Thyroid gland (tissue), 4 donors: Measurements from ENCODE around the gene ADAMTS9. TPM values are rescaled to one million over a fixed set of nuclear protein-coding genes. Genes with fewer than 3 reads are reported as not detected.

Experiments
- DNase-seq, 2 donors: peaks; one replicate each; pipeline ENCODE4 v3.0.0-alpha.2; 2019
- H3K27ac ChIP-seq, 3 donors: fragments of 200-600 bp; sonication (generic); 1 replicate in 2 of 3; 2 replicates in 1 of 3; pipeline ENCODE4 v1.5.1; 2016 to 2019; ENCODE audit warnings: mild to moderate bottlenecking in 1 of 3, moderate library complexity in 1 of 3
- H3K27me3 ChIP-seq: fragments of 200-600 bp; sonication (generic); one replicate; pipeline ENCODE4 v1.5.1; 2019
- H3K36me3 ChIP-seq, 2 donors: fragments of 200-600 bp; sonication (generic); one replicate each; pipeline ENCODE4 v1.5.1; 2016 to 2019
- H3K4me1 ChIP-seq, 2 donors: fragments of 200-600 bp; sonication (generic); one replicate each; pipeline ENCODE4 v1.5.1; 2017 to 2019
- H3K4me3 ChIP-seq, 3 donors: fragments of 200-600 bp; sonication (generic); replicated peaks in 1 of 3; 1 replicate in 2 of 3; 2 replicates in 1 of 3; pipeline ENCODE4 v1.5.1; 2016; ENCODE audit warnings: mild to moderate bottlenecking in 1 of 3
- H3K9me3 ChIP-seq: fragments of 200-600 bp; sonication (generic); one replicate; pipeline ENCODE4 v1.5.1; 2017
- POLR2A ChIP-seq, 2 donors: fragments of 450-650 bp; IDR thresholded peaks; one replicate each; pipeline ENCODE4 v1.6.1; 2017; ENCODE audit warnings: antibody characterized with exemption in 2 of 2, mild to moderate bottlenecking in 2 of 2, moderate library complexity in 1 of 2
- WGBS, 2 donors: methylation state at CpG; one replicate each; pipeline ENCODE4 v1.1.5; 2017; 5-methylcytosine and 5-hydroxymethylcytosine counted together
- intact Hi-C: fragments of 100-400 bp; cut with DNase I; formaldehyde crosslinking; loops from one replicate; pipeline ENCODE4 v1.15.1; 2023
- total RNA-seq, 4 donors: library from RNA; depleted of rRNA; stranded (reverse); fragments of >200 nt; gene quantifications; one replicate each; pipeline ENCODE4 v1.2.3, GENCODE V29; 2016
- TF ChIP-seq, protein P1 (sequence below), 6 experiments: fragments of 200-600 bp in 3 of 6; fragments of 450-650 bp in 3 of 6; sonication (generic) in 3 of 6; IDR thresholded peaks; one replicate each; pipeline ENCODE4 v1.5.1; 2016 to 2019; ENCODE audit warnings: antibody characterized with exemption in 6 of 6, mild to moderate bottlenecking in 2 of 6, inconsistent platforms in 1 of 6, moderate library complexity in 1 of 6

ADAMTS9 gene
- total RNA-seq, 4 donors from 2014 or later = 20.2 to 142 (median 74.9) TPM

DNA sequence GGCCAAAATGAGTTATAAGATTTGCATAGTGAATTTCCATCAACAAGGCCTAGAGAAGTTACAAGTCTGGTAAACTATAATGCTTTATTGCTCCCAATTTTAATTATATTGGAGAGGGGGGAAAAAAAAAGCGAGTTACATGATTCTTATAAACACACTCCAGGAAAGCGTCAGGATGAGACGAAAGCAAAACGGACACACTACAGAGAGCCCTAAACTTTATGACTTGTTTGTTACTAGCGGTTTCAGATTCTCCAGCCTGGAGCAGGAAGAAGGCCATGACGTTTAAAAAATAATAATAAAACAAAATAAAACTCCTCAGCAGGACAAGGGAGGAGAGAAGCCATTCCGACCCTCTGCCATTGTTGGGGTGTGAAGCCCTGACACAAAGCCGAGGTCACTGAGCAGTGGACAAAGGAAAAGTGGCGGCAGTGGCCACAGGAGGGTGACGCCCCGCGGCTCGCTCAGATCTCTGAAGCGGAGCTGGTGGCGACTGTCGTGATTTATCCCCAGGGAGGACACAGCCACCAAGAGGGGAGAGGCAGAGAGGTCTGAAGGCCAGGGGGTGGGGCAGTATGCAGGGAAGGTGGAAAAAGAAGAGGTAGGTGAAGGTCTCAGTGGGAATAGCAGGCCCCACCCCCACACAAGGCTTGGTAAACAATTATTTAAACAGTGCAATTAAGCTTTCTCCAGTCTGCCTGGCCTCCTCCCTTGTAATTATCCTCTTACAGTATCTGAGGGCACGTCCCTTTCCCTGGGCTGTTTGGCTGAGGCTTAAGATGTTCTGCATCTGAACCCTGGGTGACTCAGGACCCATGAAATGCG is 45.3 kb downstream of the ADAMTS9 start:
- intact Hi-C loops = no loop called here
- TF ChIP-seq POLR2A (IDR thresholded peaks at IDR 0.05) = no peak
- Histone ChIP-seq H3K4me1 (no peaks in the 10 kb centered on the region), H3K27me3 (no peaks in the 10 kb centered on the region), H3K4me3 (no peak overlapping the region), H3K27ac (no peak overlapping the region), H3K36me3 (peaks cover 0 to 3% of the 10 kb centered on the region in 2 donors), H3K9me3 (no peaks in the 10 kb centered on the region)
- 87 to 92% methylated on average over 18 of the region's 18 CpGs for WGBS, 2 donors
- DNase-seq = no peak

DNA sequence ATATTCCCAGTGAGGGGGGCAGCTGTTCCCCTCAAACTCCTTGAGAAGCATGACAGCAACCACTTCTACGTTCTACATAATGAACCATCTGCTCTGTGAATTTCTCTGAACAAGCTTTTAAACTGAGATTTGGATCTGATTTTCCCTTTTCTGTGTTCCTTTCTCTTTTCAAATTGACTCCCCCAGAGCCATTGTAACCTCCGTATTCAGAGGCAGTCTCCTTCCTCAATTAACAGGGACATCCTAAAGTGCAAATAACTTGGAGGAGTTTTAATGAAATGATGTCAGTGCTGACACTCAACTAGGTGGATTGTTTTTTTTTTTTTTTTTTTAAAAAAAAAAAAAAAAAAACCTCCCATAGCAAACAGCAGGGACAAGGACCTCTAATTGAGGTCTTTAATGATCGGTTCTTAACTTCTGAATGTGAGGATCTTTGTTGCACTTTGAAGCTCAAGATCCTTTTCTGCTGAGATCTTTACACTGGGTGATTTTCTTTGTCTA is 48.8 kb downstream of the ADAMTS9 start:
- no peak overlapping the region for H3K4me3 ChIP-seq
- no peak overlapping the region for H3K27ac ChIP-seq
- H3K4me1 ChIP-seq = no peaks in the 10 kb centered on the region
- DNase-seq = no peak
- no peaks in the 10 kb centered on the region for H3K36me3 ChIP-seq
- 80 to 87% methylated on average over 3 of the region's 3 CpGs for WGBS, 2 donors
- no peaks in the 10 kb centered on the region for H3K9me3 ChIP-seq
- H3K27me3 ChIP-seq = no peaks in the 10 kb centered on the region
- intact Hi-C loops = no loop called here
- TF ChIP-seq POLR2A (IDR thresholded peaks at IDR 0.05) = no peak
- TF ChIP-seq, protein P1, sequence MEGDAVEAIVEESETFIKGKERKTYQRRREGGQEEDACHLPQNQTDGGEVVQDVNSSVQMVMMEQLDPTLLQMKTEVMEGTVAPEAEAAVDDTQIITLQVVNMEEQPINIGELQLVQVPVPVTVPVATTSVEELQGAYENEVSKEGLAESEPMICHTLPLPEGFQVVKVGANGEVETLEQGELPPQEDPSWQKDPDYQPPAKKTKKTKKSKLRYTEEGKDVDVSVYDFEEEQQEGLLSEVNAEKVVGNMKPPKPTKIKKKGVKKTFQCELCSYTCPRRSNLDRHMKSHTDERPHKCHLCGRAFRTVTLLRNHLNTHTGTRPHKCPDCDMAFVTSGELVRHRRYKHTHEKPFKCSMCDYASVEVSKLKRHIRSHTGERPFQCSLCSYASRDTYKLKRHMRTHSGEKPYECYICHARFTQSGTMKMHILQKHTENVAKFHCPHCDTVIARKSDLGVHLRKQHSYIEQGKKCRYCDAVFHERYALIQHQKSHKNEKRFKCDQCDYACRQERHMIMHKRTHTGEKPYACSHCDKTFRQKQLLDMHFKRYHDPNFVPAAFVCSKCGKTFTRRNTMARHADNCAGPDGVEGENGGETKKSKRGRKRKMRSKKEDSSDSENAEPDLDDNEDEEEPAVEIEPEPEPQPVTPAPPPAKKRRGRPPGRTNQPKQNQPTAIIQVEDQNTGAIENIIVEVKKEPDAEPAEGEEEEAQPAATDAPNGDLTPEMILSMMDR (IDR thresholded peaks at IDR 0.05) = no peak

DNA sequence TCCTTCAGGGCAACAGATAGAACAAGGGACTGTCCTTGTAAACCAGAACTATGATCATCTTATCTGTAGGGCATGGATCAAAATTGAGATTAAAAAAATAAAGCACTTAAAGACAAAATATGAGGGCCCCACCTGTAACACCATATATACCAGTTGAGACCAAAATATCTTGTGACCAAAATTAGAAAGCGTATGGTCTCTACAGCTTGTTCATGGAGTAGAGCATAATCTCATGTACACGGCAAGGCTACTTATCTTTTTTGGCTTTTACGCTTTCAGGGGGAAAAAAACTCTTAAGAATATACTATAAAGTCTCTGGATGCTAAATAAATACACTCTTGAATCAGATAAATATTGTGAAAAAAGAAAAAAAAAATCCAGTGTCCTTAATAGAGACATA is 49.3 kb downstream of the ADAMTS9 start:
- H3K36me3 ChIP-seq = no peaks in the 10 kb centered on the region
- H3K9me3 ChIP-seq = no peaks in the 10 kb centered on the region
- intact Hi-C loops = no loop called here
- WGBS, 2 donors = 62 to 95% methylated on average over 3 of the region's 3 CpGs
- H3K27me3 ChIP-seq = no peaks in the 10 kb centered on the region
- H3K4me3 ChIP-seq = no peak overlapping the region
- DNase-seq = no peak
- TF ChIP-seq POLR2A (IDR thresholded peaks at IDR 0.05) = no peak
- TF ChIP-seq, protein P1 (IDR thresholded peaks at IDR 0.05) = no peak
- no peak overlapping the region for H3K27ac ChIP-seq
- no peaks in the 10 kb centered on the region for H3K4me1 ChIP-seq

DNA sequence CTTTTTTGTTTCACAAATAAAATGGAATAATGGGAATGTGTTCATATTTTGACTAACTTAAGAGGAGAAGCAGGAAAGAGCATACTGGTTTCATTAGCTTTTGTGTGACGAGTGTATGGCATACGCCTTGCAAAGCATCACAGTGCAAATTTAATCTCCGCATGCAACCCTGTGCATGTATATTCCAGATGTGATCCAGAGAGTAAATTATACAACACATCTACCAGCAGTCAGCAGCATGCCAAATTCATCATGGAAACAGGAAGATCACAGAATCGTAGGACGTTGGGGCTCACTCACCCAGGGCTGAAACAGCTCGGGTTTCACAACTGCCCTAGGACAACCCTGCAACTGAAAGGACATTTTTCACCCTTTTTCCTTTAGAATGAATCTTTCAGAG is 53.4 kb downstream of the ADAMTS9 start:
- Histone ChIP-seq H3K4me1 (no peaks in the 10 kb centered on the region), H3K27me3 (no peaks in the 10 kb centered on the region), H3K27ac (no peak overlapping the region), H3K36me3 (peaks cover 5 to 10% of the 10 kb centered on the region in 2 donors), H3K9me3 (no peaks in the 10 kb centered on the region), H3K4me3 (no peak overlapping the region)
- 86 to 90% methylated on average over 6 of the region's 6 CpGs for WGBS, 2 donors
- TF ChIP-seq, protein P1 (IDR thresholded peaks at IDR 0.05) = no peak
- TF ChIP-seq POLR2A (IDR thresholded peaks at IDR 0.05) = no peak
- intact Hi-C loops = no loop called here
- DNase-seq = no peak

DNA sequence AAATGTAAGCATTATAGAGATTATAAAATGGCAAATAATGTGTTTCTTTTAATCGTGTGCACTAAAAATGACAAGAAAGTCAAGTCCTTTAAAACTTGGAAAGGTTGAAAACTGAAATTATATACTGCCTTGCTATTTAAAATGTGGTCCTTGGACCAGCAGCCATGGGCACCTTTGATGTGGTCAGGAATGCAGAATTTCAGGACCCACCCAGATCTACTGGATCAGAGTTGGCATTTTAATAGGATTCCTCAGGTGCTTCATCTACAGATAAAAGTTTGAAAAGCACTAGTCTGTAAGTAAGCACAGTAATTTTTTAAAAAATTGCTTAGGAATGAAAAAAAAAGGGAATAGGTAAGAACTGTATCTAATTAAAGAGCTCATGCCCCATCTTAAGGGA is 55.8 kb downstream of the ADAMTS9 start:
- WGBS, 2 donors = 93 to 97% methylated on average over 1 of the region's 1 CpG
- Histone ChIP-seq H3K4me1 (no peaks in the 10 kb centered on the region), H3K27me3 (no peaks in the 10 kb centered on the region), H3K27ac (no peak overlapping the region), H3K36me3 (peaks cover 5 to 10% of the 10 kb centered on the region in 2 donors), H3K4me3 (no peak overlapping the region), H3K9me3 (no peaks in the 10 kb centered on the region)
- no peak for DNase-seq
- intact Hi-C loops = no loop called here
- TF ChIP-seq, protein P1 (IDR thresholded peaks at IDR 0.05) = no peak
- TF ChIP-seq POLR2A (IDR thresholded peaks at IDR 0.05) = no peak
